SKM-1 (cell line): Measurements from ENCODE around the gene LAD1.

ENCODE experiments used
- DNase-seq: peaks from one replicate; lab custom pipeline; 2025; ENCODE audit not compliant: unreplicated experiment; lab: John Stamatoyannopoulos, UW

LAD1 gene

DNA sequence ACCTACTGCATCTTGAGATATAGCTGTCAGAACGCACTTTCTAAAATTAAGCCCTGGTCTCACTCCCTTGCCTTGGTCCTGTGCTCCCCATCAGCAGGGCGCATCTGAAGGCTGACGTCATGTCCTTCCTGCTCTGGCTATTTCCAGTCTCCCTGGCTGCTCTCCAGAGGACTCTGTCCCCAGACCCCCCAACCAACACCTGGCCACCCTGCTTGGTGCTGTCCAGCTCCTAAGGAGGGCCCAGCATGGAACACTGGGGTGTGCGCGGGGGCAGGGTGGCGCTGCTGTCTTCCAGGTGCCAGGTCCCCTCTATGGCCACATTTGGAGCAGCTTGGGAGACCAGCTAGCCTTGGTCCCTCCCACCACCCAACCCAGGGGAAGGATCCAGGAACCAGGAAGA lies 29.9 kb downstream of the LAD1 start:
- no peak for DNase-seq

DNA sequence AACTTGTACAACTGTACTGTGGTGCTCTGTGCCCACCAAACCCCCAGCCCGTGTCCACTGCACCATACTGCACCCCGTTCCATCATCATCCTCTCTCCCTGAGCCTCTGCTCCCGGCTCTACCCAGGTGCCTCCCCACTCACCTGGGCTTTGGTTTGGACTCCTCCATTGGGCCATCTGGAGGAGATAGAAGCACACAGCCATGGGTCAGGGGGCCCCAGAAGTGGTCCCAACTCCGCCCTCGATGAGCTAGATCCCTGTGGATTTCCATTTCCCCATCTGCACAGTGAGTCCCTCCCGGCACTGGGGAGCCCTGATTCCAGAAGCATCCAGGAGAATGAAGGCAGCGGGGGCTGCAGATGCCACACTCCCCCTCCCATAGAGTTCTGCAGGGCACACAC lies 32.4 kb downstream of the LAD1 start:
- DNase-seq: no peak

DNA sequence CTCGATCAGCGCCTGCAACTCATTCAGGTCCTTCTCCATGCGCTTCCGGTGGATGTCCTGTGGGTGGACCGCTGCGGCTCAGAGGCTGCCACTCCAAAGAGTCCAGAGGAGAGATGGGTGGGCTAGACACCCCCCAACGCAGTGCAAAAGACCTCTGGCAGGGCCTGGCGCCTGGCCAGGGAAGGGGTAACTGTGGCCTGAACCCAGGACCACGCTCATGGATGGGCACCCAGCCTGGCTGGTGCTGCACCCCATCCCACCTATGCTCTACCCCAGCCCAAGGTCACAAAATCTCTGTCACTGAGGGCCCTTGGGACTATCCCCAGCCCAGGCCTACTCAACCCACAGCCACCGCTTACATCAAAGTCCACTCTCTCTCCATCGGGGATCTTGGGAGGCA lies 33.9 kb downstream of the LAD1 start:
- DNase-seq: no peak

DNA sequence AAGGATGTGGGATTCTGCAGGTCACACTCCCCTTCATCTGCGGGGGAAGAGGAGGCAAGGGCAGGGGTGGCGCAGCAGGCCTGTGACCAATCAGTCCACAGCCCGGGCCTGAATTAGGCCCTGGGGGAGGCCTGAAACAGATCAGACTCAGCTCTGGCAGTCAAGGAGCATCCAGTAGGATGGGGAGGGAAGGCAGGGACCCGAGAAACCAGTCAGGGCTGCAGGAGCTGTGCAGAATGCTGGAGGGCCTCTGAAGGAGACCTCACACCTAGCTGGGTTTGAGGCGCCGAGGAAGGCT lies 34.4 kb downstream of the LAD1 start:
- DNase-seq: no peak

DNA sequence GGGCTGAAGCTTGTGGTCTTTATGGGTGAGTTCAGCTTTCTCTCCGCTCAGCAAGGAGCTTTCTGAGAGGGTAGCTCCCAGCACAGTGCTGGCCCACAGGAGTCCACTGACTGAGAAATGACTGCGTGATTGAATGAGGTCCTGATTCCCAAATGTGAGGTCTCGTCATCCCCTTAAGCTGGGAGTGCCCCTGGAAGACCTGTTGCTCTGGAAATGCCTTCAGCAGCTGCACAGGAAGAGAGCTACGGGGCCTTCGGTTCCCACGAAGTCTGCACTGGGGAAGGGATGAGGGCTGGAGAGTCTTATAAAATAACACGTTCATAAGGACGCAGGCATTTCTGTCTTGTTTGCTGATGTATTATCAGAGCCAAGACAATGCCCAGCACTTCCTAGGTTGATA lies 35.7 kb downstream of the LAD1 start:
- no peak for DNase-seq

DNA sequence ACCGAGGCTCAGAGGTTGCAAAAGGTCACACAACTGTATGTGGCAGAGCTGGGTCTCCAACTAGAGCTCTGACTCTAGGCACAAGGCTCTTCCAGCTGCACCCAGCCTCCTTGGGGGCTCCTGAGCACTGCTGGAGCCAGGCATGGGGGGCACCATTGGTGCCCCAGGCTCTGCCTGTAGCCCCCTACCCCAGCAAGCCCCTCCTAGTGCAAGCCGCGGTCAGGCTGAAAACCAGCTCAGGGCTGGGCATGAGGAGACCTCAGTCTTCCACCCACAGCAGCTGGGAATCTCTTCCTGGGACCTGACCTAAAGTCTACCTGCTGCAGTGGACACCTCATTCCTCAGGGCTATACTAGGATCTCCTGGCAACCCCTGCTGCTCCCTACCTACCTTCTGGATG lies 36.2 kb downstream of the LAD1 start:
- no peak for DNase-seq

DNA sequence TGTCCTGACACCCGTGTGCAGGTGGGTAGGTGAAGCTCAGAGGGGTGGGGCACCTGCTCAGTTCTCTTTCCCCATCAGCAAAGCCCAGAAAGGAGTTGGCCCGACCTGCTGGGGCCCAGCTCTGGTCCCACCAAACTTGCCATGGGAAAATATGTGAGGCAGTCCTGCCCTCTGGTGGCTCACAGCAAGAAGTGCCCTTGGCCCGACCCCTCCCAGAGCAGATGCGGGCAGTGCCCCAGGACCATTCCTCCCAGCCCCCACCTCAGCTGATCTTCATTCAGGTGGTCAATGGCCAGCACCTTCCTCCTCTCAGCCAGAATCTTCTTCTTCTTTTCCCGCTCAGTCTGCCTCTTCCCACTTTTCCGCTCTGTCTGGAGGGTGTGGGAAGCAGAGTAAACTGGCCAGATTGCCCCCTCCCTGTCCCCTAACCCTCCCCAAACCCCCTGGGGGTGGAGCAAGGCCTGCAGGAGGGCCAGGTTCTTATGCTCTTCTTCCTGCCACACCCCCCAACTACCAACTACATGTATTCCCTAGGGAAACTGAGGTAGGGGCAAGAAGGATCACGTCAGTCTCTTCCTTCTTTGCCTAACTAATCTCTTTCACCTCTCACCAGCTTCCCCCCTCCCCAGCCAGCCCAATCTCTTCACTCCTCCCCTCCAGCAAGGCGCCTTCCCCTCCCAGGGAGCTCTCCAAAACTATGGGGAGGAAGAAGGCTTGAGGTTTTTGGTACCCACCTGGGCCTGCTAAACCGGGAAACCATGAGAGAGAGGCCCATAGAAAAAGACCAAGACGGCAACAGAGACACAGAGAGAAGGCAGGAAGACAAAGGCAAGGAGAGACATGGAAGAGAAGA lies 37.2 kb downstream of the LAD1 start:
- peak; percentile 30 for DNase-seq

DNA sequence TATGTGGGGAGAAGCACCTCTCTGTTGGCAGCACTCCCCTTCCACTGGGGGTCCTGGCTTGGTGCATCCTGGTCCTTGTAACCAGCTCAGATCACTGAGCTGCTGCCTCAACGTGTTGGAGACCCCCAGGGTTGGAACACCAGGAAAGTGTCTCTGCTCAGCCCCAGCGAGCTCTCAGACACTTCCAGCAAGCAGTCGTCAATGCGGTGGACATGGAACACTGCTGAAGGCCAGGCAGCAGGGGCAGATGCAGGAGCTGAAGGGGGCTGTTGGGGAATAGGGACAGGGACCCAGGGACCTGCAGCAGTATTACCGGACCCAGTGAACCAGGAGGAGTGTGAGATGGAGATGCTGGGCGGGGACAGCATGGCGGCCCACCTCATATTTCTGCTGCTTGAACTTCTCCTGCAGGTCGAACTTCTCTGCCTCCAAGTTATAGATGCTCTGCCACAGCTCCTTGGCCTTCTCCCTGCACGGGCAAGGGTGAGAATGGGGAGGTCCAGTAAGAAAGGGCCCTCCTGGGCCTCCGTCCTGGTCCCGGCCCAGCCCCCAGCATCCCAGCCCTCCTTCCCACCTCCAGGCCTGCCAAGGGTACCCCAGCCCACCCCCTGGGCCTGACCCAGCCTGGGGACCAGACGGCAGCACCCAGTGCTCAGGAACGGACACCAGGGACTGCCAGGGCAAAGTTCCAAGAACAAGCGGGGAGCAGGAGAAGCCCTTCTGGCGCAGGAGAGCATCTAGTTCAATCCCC lies 38.0 kb downstream of the LAD1 start:
- no peak for DNase-seq

DNA sequence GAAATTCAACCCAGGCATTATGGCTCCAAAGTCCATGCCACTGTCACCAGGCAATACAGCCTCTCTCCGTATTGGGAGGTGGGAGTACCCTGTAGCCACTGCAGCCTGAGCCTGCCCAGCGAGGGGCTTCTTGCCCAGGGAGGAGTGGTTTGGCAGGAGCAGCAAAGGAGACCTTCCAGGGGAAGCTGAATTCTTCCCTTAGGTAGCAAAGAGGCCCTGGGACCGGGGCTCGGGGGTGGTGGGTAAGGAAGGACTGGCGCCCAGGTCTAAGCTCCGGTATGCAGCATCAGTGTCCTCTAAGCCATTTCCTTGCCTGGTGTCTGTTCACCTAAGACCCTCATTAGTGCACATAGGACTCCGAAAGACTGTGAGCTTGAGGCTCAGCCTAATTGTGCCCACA lies 38.6 kb downstream of the LAD1 start:
- no peak for DNase-seq

DNA sequence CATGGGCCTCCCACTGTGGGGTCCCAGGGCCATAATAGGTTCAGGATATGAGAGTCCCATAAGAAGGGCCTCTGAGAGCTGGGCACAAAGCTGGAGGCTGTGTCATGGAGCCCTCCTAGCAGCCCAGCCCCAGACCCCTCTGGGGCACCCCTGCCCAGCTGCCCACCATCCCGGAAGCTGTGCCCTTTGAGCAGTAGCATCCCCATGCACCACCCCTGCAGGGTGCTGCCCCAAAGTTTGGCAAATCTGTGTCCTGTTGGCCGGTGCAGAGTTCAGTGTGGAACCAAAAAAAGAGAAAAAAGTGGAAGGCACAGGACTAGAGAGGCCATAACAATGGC lies 39.3 kb downstream of the LAD1 start:
- no peak for DNase-seq

DNA sequence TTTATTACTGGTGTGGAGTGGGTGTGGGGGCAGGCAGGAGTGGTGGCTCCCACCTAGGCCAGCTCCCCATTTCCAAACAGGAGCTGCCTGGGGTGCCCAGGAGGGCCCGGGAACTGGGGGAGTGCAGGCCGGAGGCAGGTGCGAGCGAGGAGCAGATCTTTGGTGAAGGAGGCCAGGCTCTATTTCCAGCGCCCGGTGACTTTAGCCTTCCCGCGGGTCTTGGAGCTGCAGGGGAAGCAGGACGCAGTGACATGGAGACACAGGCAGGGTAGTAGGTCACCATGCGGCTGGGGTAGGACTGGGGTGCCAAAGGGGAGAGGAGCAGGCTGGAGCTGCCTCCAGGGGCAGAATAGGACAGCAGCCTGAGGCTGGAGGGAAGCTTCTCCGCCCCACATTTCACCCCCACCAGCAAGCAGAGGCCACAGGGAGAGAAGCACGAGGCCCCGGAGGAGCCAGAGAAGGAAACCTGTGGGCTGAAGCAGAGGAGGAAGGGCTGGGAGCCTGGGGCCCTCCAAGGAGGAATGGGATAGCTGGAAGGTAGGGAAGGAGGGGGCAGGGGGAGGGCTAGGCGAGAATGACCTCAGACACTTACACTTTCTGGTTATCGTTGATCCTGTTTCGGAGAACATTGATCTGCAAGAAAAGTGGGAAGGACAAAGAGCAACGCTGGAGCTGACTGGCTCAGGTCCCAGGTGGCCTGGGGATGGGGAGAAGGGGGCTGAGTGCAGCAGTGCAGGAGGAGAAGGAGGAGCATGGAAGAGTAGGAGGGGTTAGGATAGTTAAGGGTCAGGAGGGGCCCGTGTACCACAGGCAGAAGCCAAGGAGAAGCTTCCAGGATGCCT lies 39.9 kb downstream of the LAD1 start:
- no peak for DNase-seq

DNA sequence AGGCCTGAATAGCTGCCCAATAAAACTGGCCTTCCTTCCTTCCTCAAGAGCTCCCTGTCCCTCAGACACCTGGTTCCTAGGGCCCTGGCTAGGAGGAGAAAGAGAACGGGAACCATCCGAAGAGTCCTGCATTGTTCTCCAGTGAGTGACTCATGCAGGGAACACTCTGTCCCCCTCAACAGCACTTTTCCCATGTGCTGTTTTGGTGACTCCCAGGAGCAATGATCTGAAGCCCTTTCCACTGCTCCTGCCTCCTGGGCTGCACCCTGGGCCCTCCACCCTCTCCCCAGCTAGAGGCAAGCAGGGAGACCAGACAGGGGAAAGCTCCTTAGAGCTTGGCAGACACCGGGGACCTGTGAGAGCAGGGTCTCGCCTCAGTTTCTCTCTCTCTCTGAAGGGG lies 40.5 kb downstream of the LAD1 start:
- DNase-seq: no peak

DNA sequence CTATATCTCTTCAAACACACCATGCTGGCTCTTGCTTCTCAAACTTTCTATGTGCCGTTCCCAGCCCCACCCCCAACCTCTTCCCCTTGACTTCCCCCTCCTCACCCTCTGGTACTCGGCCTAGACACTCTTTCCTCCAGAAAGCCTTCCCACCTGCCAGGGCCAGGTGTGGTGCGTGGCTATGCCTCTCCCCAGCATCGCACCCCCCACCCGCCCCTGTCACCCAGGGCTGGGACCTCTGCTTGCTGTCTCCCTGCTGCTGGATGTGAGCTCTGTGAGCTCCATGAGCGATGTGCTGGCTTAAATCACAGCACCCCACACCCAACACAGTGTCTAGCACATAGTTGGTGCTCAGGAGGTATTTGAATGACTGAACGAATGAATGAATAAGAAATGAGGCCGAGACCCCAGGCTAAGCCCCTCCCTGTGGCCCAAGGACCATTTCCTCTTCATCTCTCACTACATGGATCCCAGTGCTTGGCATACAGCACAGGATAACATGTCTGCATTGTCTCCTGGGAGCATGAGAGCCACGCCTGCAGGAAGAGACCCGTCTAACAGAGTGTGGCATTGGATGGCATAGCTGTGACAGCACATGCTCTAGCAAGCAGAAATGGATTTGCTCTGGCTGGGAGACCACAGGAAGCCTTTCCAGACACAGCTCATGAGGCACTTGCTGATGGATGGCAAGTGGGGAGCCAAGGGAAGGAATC lies 41.3 kb downstream of the LAD1 start:
- no peak for DNase-seq

DNA sequence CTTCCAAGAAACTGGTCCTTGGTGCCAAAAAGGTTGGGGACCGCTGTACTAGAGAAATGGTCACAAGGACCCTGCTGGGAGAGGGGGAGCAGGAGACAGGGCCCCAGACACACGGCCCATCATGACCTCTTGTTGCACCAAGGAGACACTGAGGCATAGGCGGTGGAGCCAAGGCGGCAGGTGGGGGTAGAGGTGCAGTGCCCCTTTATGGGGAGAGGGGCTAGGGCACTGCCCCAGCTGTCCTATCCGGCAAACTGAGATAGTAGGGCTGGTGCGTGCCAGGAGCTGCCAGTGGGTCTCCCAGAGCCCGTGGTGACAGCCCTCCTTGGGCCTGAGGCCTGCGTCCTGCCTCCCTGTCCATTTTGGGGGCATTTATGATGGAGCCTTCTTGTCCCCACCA lies 41.9 kb downstream of the LAD1 start:
- no peak for DNase-seq

DNA sequence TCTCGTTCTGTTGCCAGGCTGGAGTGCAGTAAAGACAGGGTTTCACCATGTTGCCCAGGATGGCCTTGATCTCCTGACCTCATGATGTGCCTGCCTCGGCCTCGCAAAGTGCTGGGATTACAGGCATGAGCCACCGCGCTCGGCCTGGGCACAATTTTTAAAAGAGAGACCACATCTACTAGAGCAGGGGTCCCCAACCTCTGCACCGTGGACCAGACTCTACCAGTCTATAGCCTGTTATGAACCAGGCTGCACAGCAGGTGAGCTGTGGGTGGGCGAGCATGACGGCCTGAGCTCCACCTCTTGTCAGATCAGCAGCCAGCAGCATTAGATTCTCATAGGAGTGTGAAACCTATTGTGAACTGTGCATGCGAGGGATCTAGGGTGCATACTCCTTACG lies 42.4 kb downstream of the LAD1 start:
- no peak for DNase-seq

DNA sequence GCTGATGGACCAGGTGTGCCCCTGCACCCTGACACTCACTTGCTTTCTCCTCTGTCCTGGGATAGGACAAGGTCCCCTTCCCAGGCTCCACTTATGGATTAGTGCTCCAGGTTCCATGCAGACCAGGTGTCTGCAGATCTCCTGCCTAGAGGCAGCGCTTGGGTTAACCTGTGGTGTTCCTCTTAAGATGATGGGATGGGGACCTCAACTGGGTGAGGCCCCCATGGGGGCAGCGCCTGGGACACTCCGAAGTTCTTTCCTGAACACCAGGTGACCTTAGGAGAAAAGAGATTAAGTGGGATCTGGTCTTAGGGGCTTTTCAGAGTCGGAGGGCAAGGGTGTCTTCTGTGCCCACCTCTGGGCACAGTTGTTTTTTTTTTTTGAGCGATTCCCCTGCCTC lies 42.9 kb downstream of the LAD1 start:
- no peak for DNase-seq

DNA sequence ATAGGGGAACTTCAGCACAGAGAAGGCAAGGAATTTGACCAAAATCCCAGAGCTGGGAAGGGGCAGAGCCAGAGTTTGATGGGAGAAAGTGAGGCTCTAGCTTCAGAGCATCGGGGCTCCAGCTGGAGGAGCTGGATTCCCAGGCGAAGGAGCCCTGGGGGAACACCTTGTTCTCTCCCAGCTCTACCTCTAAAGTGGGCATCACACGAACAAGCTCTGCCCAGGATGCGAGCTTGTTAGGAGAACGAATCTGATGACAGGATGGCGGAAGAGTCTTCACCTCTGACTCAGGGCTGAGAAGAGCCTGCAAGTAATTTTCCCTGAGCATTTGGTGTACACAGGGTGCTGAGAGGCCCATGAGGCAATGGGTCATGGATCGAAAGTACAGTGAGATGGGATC lies 43.7 kb downstream of the LAD1 start:
- no peak for DNase-seq

DNA sequence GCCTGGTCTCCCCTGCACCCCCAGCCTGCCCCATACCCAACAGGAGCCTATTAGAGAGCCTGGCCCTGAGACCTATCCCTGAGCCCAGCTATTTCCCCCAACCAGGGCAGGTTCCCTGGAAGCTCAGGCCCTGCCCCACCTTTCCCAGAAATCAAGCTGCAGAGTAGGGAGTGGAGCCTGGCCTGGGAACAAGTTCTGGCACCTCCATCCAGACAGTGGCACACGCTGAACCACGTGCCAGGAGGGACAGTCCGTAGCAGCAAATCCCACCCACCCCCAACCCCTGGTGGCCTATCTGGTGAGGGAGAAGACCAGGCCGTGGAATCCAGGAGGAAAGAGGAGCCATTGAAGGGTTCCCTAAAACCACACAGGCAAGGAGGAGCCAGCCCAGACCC lies 44.2 kb downstream of the LAD1 start:
- no peak for DNase-seq

DNA sequence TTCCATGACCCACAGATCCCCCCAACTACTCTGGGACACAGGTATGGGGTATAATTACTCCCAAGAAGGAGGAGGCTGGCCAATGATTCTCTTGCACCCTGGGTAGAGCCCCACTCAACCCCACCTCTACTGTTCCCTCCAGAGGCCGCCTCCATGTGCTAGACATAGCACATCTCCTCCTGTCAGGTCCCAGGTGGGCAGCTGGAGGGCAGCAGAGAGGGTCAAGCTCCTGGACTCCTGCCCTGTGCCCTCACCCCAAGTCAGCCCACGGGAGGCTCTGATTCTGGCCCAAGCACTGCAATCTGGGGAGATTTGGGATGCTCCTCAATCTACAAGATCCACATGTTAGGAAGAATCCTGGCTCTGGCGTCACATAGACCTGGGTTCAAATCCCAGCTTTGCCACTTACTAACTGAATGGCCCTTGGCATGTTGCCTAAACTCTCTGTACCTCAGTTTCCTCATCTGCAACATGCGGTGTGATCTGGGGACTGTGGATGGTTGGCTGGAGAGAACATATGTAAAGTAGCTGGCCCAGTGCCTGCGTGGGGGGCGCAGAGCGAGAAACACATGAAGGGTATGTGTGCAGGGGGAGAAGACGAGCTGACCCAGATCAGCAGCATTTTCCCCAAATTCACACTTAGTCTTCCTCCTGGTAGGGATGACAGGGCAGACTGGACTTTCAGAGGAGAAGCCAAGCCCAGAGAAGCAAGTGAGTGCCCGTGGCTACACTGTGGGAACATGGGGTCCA lies 44.8 kb downstream of the LAD1 start:
- no peak for DNase-seq

DNA sequence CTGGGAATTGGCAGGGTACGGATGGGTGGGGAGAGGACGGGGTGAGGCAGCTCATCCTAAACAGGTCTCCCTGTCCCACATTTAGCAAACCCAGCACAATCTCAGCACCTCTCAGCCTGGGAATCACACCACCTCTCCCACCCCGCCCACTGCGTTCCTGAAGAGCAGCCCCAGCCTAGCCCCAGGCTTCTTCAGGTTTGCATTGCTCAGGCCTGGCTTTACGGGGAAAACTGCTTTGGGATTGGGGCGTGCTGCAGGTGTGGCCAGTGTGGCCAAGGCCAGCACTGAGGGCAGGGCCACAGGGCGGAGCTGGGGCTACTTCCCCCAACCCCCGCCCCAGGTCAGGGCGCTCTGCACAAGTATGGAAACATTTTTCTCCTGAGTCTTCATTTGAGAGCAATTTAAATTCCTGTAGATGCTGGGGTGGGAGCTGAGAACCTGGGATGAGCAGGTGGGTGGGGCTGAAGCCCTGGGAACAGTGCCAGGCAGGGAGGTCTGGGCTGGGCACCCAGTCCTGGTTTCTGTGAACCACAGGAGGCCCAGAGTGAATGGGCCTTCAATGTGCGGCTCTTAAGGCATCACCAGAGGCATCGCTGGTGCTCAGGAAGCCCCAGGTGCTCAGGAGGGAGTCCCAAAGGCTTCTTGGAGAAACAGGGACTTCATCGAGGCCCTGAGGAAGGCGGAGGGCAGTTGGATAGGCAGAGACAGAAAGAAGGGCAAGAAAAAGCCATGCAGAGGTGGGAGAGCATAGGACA lies 45.8 kb downstream of the LAD1 start:
- no peak for DNase-seq
